ENCODE data around the gene ACOT11. TPM values are rescaled to one million over a fixed set of nuclear protein-coding genes. Genes with fewer than 3 reads are reported as not detected.

Gene ACOT11
- total RNA-seq, 1 donor from 2014 or later = 64.8 TPM

- peaks cover 14% of the 10 kb centered on the region for H3K9me3 ChIP-seq (replicated peaks)
- intact Hi-C loops (cut with micrococcal nuclease) = no loop called here
- no peak for DNase-seq
- H3K27ac ChIP-seq (replicated peaks) = peak overlapping the region; percentile 88
- H3K4me1 ChIP-seq = peaks cover 68% of the 10 kb centered on the region
- H3K36me3 ChIP-seq = peaks cover 7% of the 10 kb centered on the region
- H3K4me3 ChIP-seq = no peak overlapping the region
- H3K27me3 ChIP-seq (ENCODE audit: low read depth) = no peaks in the 10 kb centered on the region
- TF ChIP-seq CTCF (IDR thresholded peaks at IDR 0.05; ENCODE audit: borderline replicate concordance) = no peak
These were observed 8.1 kb downstream of the ACOT11 start for GRCh38 chr1:54556110-54556509.

GRCh38 chr1:54557671-54558355, 9.8 kb downstream of the ACOT11 start:
- no peak for DNase-seq
- Histone ChIP-seq H3K4me3 (peak overlapping the region; percentile 48), H3K9me3 (replicated peaks) (peaks cover 14% of the 10 kb centered on the region), H3K4me1 (peaks cover 53% of the 10 kb centered on the region), H3K27ac (replicated peaks) (peak overlapping the region; percentile 88), H3K27me3 (ENCODE audit: low read depth) (no peaks in the 10 kb centered on the region), H3K36me3 (peaks cover 7% of the 10 kb centered on the region)
- no peak for TF ChIP-seq CTCF (IDR thresholded peaks at IDR 0.05; ENCODE audit: borderline replicate concordance)
- intact Hi-C loops (cut with micrococcal nuclease) = no loop called here

GRCh38 chr1:54558434-54559030, 10.5 kb downstream of the ACOT11 start:
- no peak for TF ChIP-seq CTCF (IDR thresholded peaks at IDR 0.05; ENCODE audit: borderline replicate concordance)
- Histone ChIP-seq H3K4me3 (peak overlapping the region; percentile 48), H3K36me3 (peaks cover 7% of the 10 kb centered on the region), H3K9me3 (replicated peaks) (peaks cover 14% of the 10 kb centered on the region), H3K27ac (replicated peaks) (peak overlapping the region; percentile 88), H3K4me1 (peaks cover 55% of the 10 kb centered on the region), H3K27me3 (ENCODE audit: low read depth) (no peaks in the 10 kb centered on the region)
- intact Hi-C loops (cut with micrococcal nuclease) = no loop called here
- no peak for DNase-seq

GRCh38 chr1:54559111-54559548, 11.1 kb downstream of the ACOT11 start:
- DNase-seq = peak; percentile 25
- Histone ChIP-seq H3K9me3 (replicated peaks) (peaks cover 14% of the 10 kb centered on the region), H3K4me3 (peak overlapping the region; percentile 48), H3K27me3 (ENCODE audit: low read depth) (no peaks in the 10 kb centered on the region), H3K27ac (replicated peaks) (peak overlapping the region; percentile 88), H3K4me1 (peaks cover 58% of the 10 kb centered on the region), H3K36me3 (peaks cover 7% of the 10 kb centered on the region)
- TF ChIP-seq CTCF (IDR thresholded peaks at IDR 0.05; ENCODE audit: borderline replicate concordance) = no peak
- intact Hi-C loops (cut with micrococcal nuclease) = no loop called here

- Histone ChIP-seq H3K27me3 (ENCODE audit: low read depth) (no peaks in the 10 kb centered on the region), H3K4me1 (peaks cover 65% of the 10 kb centered on the region), H3K27ac (replicated peaks) (peak overlapping the region; percentile 88)
These were observed 11.8 kb downstream of the ACOT11 start for GRCh38 chr1:54559771-54560231.

More at GRCh38 chr1:54559771-54560231, 11.8 kb downstream of the ACOT11 start:
- H3K36me3 ChIP-seq = peaks cover 7% of the 10 kb centered on the region
- H3K4me3 ChIP-seq = peak overlapping the region; percentile 48
- intact Hi-C loops (cut with micrococcal nuclease) = no loop called here
- H3K9me3 ChIP-seq (replicated peaks) = peaks cover 14% of the 10 kb centered on the region
- DNase-seq = peak; percentile 80
- no peak for TF ChIP-seq CTCF (IDR thresholded peaks at IDR 0.05; ENCODE audit: borderline replicate concordance)
